GM20431 (cell line): ENCODE data around the gene SLC44A3.

ENCODE experiments used
- in situ Hi-C: fragments of 300-500 bp; cut with MseI, MboI; formaldehyde crosslinking; loops from one replicate; pipeline ENCODE4 v1.15.0; 2020; ENCODE audit warnings: low sequenced_read_pairs; ENCODE audit not compliant: unreplicated experiment

The SLC44A3 gene

GRCh38 chr1:94898491-94899385 lies 78.6 kb downstream of the SLC44A3 start:
- in situ Hi-C loops, result no loop called here

- in situ Hi-C loops, result no loop called here
These were observed 79.6 kb downstream of the SLC44A3 start for GRCh38 chr1:94899756-94900155.

- in situ Hi-C loops, result no loop called here
These were observed 81.7 kb downstream of the SLC44A3 start for GRCh38 chr1:94901841-94902240.

- in situ Hi-C loops, result no loop called here
These were observed 83.3 kb downstream of the SLC44A3 start for GRCh38 chr1:94903280-94904009.

GRCh38 chr1:94905207-94905606 lies 85.0 kb downstream of the SLC44A3 start:
- in situ Hi-C loops, result no loop called here

GRCh38 chr1:94906382-94906781 lies 86.2 kb downstream of the SLC44A3 start:
- in situ Hi-C loops, result no loop called here

- in situ Hi-C loops, result no loop called here
These were observed 87.0 kb downstream of the SLC44A3 start for GRCh38 chr1:94907136-94907535.

- in situ Hi-C loops, result no loop called here
These were observed 88.0 kb downstream of the SLC44A3 start for GRCh38 chr1:94908190-94908589.

GRCh38 chr1:94908965-94909364 lies 88.8 kb downstream of the SLC44A3 start:
- in situ Hi-C loops, result no loop called here

- in situ Hi-C loops, result no loop called here
These were observed 89.3 kb downstream of the SLC44A3 start for GRCh38 chr1:94909486-94909885.

- in situ Hi-C loops, result no loop called here
These were observed 92.4 kb downstream of the SLC44A3 start for GRCh38 chr1:94912263-94913184.

GRCh38 chr1:94917251-94917650 lies 97.1 kb downstream of the SLC44A3 start:
- in situ Hi-C loops, result no loop called here

GRCh38 chr1:94919241-94920030 lies 99.3 kb downstream of the SLC44A3 start:
- in situ Hi-C loops, result no loop called here

- in situ Hi-C loops, result no loop called here
These were observed 99.9 kb downstream of the SLC44A3 start for GRCh38 chr1:94920061-94920460.

GRCh38 chr1:94921977-94922376 lies 101.8 kb downstream of the SLC44A3 start:
- in situ Hi-C loops, result no loop called here

- in situ Hi-C loops, result no loop called here
These were observed 102.7 kb downstream of the SLC44A3 start for GRCh38 chr1:94922761-94923331.

GRCh38 chr1:94925004-94925403 lies 104.8 kb downstream of the SLC44A3 start:
- in situ Hi-C loops, result no loop called here

- in situ Hi-C loops, result no loop called here
These were observed 105.5 kb downstream of the SLC44A3 start for GRCh38 chr1:94925561-94926125.
